ENCODE data around the gene ANKH.

Gene ANKH

GRCh38 chr5:14787801-14788579 lies 83.6 kb downstream of the ANKH start:
- no peak for DNase-seq

- no peak for DNase-seq
These were observed 87.9 kb downstream of the ANKH start for GRCh38 chr5:14783691-14784090.

DNA sequence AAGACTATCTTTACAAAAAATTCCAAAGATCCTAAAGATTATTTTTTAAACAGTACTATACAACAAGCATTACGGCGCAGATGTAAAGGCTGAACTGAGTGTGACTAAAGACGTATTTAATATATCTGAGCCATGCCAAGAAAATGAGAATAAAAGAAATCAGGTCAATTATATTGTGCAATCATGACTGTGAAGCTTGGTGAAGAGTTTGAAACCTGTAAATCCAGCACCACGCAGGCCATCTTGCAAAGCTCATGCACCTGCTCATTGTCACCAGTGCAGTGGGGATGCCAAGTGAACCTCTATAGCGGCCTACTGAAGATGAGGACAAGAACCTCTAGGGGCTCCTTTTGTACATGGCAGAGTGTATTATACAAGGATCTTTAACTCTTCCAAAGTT lies 89.0 kb downstream of the ANKH start:
- no peak for DNase-seq

DNA sequence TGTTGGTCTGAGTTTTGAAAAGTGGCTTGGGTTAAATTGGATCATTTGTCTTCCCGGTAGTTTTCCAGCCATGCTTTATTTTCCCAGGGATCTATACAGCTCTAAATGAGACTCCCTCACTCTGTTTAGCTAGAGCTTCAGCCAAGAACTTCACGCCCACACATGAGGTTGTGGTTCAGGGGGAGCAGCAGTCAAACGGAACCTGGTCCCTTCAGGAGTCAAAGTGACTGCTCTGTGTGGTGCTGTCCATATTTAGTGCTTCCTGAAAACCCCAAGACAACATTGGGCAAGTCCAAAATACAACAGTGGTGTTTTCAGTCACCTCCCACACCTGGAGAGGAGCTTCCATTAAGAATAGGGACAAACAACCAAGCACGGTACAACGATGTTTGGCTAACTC lies 90.5 kb downstream of the ANKH start:
- no peak for DNase-seq

DNA sequence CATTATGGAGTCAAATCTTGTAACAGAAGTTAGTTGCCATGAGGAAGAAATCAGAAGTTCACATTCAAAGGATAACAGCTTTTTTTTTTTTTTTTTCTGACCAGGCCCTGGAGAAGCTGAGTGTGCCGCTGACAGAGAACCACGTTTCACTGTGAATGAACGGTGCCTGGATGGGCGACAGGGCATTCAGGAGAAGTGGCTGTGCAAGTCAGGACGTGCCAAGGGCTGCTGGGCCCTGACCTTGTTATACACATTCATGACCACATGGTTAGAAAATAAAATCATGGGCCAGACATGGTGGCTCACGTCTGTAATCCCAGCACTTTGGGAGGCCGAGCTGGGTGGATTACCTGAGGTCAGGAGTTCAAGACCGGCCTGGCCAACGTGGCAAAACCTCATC lies 91.6 kb downstream of the ANKH start:
- no peak for DNase-seq

DNA sequence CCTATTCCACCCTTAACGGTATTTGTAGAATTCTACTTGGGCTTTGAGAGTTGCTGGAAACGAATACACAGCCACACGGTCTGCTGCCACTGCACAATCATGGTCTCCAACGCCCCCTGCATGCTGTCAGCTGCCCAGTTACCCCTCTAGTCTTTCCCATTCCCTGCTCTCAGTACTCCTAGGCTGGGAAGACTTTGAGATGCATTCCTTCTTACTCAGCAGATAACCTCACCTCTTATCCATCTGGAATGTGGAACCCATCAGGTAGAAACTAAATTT lies 92.8 kb downstream of the ANKH start:
- no peak for DNase-seq

DNA sequence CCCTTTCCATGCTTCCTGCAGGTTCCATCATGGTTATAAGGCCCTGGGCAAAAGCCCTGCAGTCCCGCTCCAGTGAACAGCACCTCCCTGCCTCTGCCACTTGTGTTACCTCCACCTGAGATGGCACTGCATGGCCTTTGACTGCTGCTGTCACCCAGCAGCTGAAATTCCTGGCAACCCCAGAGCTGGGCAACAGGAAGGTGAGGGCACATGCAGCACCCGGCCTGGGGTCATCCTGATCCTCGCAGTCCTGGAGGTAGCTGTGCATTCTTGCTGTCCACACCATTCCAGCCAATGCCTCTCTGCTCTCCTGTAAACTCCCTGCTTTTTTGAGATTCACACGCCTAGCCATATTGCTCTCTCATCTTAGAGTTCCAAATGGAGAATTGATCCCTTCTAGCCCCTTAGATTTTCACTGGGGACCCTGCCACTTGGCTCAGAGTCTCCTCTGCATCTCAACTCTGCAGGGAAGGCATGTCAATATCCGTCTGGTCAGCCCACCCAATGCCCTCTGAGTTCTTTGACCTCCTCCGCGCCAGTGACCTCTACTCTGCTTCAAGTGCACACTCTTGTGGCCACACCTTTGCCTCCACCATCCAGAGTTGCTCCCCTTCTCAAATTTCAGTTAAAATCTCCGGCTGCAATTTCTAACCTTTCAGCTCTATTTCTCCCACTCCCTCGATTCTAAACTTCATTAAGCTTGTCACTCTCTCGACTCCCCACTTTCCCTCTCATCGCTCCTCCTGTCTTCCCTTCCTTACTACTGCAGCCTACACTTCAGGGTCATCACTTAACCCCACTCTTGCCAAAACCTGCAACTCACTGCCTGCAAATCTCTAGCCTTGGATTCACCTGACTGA lies 93.4 kb downstream of the ANKH start:
- DNase-seq: no peak

GRCh38 chr5:14777187-14777586 lies 94.4 kb downstream of the ANKH start:
- DNase-seq: no peak

GRCh38 chr5:14776602-14777001 lies 95.0 kb downstream of the ANKH start:
- DNase-seq: no peak

DNA sequence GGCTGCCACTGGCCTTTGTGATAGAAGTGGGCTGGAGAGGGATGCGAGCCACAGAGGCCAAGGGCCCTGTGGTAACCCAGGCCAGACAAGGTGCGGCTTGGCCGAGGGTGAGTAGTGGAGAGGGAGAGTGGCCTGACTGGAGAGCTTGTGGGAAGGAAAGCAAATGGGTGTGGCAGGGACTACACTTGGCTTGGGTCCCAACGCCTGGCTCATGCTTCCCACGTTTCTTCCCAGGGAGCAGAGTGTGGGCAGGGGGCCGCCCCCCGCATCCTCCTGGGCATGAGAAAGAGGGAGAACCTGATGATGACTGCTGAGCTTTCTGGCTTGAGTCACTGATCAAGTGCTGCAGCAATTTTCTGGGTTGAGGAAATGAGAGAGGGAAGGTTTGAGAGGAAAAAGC lies 95.7 kb downstream of the ANKH start:
- DNase-seq: no peak

DNA sequence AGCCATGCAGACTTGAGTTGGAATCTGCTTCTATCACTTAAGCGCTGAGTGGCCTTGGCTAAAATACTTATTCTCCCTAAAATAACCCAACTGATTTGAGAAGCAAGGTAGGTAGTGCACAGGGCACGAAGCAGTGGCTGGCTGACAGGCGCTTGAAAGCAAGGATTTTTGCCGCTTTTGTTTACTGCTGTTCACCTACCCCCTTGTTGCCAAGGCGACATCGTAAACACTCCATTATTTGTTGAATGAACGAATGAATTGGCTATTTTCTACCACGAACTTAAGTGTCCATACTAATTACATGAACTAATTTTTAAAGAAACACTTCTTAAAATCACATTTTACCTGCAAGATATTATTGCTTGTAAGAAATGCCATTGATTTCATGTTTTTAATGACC lies 98.0 kb downstream of the ANKH start:
- no peak for DNase-seq

- DNase-seq: no peak
These were observed 99.6 kb downstream of the ANKH start for GRCh38 chr5:14771972-14772371.

DNA sequence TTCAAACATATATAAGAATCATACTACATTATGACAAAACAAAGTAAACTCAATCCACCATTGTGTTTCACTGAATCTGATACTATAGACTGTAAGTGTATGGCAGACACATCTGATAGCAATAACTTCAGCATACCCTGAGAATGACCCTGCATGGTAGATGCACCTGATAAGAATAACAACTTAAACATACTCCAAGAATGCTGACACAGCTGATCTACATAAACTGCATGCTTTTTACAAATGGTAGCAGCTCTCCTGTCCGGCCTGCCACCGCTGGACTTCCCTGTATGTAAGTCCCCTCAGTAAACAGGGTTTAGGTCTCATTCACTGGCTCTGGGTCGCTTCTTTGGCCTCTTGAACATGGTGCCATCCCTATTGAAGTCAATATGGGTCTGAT lies 100.4 kb downstream of the ANKH start:
- DNase-seq: no peak

GRCh38 chr5:14768508-14769365 lies 102.8 kb downstream of the ANKH start:
- DNase-seq: no peak

GRCh38 chr5:14767735-14768507 lies 103.7 kb downstream of the ANKH start:
- DNase-seq: no peak

GRCh38 chr5:14767053-14767452 lies 104.5 kb downstream of the ANKH start:
- no peak for DNase-seq

DNA sequence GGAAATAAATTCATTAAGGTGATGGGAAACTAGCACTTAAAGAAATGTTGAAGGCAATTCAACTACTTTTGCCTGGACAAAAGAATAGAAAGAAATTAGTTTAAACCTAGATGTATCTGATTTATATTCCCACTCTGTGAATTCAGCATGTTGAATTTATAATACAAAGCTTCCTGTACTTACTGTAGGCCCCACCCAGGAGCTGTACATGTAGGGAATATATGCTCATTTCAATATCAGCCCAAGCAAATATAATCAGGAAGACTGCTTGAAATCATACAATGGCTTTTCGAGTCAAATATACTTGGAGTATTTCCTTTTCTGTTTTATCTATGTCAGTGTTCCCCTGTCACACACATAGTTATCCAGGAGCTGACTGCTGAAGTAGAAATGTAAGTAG lies 105.0 kb downstream of the ANKH start:
- DNase-seq: no peak

GRCh38 chr5:14765587-14765986 lies 106.0 kb downstream of the ANKH start:
- DNase-seq: no peak

DNA sequence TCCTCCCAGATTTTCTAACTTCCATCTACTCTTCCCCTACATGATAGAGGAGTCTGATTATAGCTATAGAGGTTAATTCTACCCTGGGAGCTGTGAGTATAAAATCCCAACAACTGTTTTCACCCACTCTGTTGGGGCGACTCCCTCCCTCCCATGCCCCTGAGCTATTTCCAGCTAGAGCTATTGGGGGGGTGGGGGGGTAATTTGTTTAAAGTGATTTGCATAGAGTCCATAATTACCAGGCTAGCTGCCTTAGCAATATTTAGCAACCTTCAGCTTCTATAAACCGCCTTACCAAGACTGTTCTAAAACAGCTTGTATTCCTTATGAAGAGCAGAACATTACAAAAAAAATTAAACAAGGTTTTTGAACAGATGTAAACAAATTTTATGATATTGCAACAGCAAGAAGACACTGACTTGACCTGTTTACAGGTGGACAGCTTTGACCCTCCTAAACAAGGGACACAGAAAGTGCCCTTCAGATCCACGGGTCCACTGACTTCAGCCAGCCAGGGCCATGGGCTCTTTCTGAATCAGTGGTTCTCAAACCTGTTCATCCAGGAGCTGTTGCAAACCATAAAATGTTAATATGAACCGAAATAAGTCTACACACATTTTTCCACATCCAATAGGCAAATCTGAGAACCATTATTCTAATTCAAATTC lies 108.9 kb downstream of the ANKH start:
- DNase-seq: no peak

DNA sequence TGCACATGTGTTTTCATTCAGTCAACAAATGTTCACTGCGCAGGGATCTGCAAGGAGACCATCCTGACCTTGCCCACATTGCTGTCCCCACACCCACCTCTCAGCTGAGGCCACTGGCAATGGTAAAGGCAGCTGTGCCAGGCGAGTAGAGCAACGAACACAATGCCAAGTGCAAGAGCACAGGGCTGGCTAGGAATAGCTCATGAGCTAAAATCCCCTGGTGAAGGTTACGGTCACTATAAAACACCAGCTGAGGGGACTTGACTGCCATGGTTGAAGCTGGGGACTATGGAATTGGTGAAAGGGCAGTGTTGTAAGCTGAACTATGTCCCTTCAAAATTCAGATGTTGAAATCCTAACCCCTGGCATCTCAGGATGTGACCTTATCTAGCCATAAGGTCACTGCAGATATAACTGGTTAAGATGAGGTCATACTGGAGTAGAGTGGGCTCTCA lies 111.0 kb downstream of the ANKH start:
- DNase-seq: no peak

- no peak for DNase-seq
These were observed 111.6 kb downstream of the ANKH start for GRCh38 chr5:14759744-14760547.

All from NCI-H446 (cell line).